B cell (primary cell): Measurements from ENCODE around the gene EPM2AIP1. TPM values are rescaled to one million over a fixed set of nuclear protein-coding genes. Genes with fewer than 3 reads are reported as not detected.
A peak's percentile ranks its signal among the peaks of the same experiment; 100 is the strongest.

Source experiments
- ATAC-seq: fragments of 200-7000 bp; cut with Tn5 transposase; one replicate; pipeline ENCODE4 v1.10.0; 2021; ENCODE audit warnings: low read depth, mild to moderate bottlenecking, moderate number of reproducible peaks, moderate library complexity
- CTCF ChIA-PET: fragments of 350-600 bp; sonication (Branson Sonifier 250); formaldehyde crosslinking; loops from one replicate; lab custom pipeline; 2021; ENCODE audit warnings: antibody characterized with exemption, inconsistent platforms; lab: Charles Lee
- POLR2A ChIA-PET: fragments of 350-600 bp; sonication (Branson Sonifier 250); formaldehyde crosslinking; loops from one replicate; lab custom pipeline; 2021; ENCODE audit warnings: antibody characterized with exemption; lab: Charles Lee
- DNase-seq: peaks from one replicate; pipeline ENCODE4 v3.0.0; 2013
- H2AFZ ChIP-seq: 2 replicates; pipeline ENCODE4 v1.6.1; 2012; ENCODE audit warnings: mild to moderate bottlenecking, low read depth, low read length; ENCODE audit not compliant: insufficient read depth, poor library complexity, severe bottlenecking
- H3K27ac ChIP-seq, 2 donors: 1 replicate in 1 of 2; 2 replicates in 1 of 2; pipeline ENCODE4 v1.5.1; 2012 to 2013; ENCODE audit warnings: low read length in 2 of 2, mild to moderate bottlenecking in 2 of 2, moderate library complexity in 1 of 2
- H3K27me3 ChIP-seq, 4 experiments: fragments of 200-600 bp in 1 of 4; sonication (generic) in 1 of 4; replicated peaks in 1 of 4; 1 replicate in 2 of 4; 2 replicates in 2 of 4; pipeline versions ENCODE4 v1.6.1 to v1.7.0; 2013 to 2016; ENCODE audit warnings: low read length in 3 of 4, mild to moderate bottlenecking in 2 of 4, mixed read lengths in 1 of 4, moderate library complexity in 1 of 4; ENCODE audit not compliant: insufficient read depth in 4 of 4, control insufficient read depth in 3 of 4; ENCODE audit errors: control extremely low read depth in 1 of 4
- H3K36me3 ChIP-seq, 2 experiments: replicated peaks in 1 of 2; 1 replicate in 1 of 2; 2 replicates in 1 of 2; pipeline versions ENCODE4 v1.6.1 to v1.7.1; 2013; ENCODE audit warnings: low read length in 1 of 2; ENCODE audit not compliant: insufficient read depth in 2 of 2, control insufficient read depth in 1 of 2; ENCODE audit errors: control extremely low read depth in 1 of 2, extremely low read depth in 1 of 2
- H3K4me1 ChIP-seq, 2 donors: fragments of 200-600 bp in 1 of 2; sonication (generic) in 1 of 2; 1 replicate in 1 of 2; 2 replicates in 1 of 2; pipeline versions ENCODE4 v1.5.1 to v1.6.1; 2013 to 2017; ENCODE audit warnings: low read length in 2 of 2; ENCODE audit not compliant: control insufficient read depth in 2 of 2, insufficient read depth in 2 of 2
- H3K4me2 ChIP-seq: replicated peaks from 2 replicates; pipeline ENCODE3; 2012; ENCODE audit warnings: mild to moderate bottlenecking, low read depth, low read length; ENCODE audit not compliant: poor library complexity, severe bottlenecking
- H3K4me3 ChIP-seq, 5 experiments: fragments of 200-600 bp in 1 of 5; sonication (generic) in 1 of 5; 1 replicate in 3 of 5; 2 replicates in 2 of 5; pipeline versions ENCODE4 v1.5.1 to v1.7.0; 2011 to 2016; ENCODE audit warnings: low read length in 4 of 5, mild to moderate bottlenecking in 4 of 5, low read depth in 2 of 5, control low read depth in 1 of 5, moderate library complexity in 1 of 5; ENCODE audit not compliant: insufficient read depth in 1 of 5; ENCODE audit errors: control extremely low read depth in 1 of 5, extremely low read depth in 1 of 5
- H3K79me2 ChIP-seq: fragments of 200-600 bp; sonication (generic); one replicate; pipeline ENCODE4 v1.6.0; 2016; ENCODE audit warnings: low read length; ENCODE audit not compliant: control insufficient read depth, insufficient read depth
- H3K9ac ChIP-seq: fragments of 200-600 bp; sonication (generic); 2 replicates; pipeline ENCODE4 v1.6.1; 2017; ENCODE audit warnings: mild to moderate bottlenecking, low read length, moderate library complexity
- H3K9me3 ChIP-seq, 3 donors: one replicate each; pipeline versions ENCODE4 v1.6.1 to v1.7.1; 2013; ENCODE audit warnings: low read length in 2 of 3; ENCODE audit not compliant: control insufficient read depth in 2 of 3, insufficient read depth in 1 of 3; ENCODE audit errors: control extremely low read depth in 1 of 3
- H4K20me1 ChIP-seq: 2 replicates; pipeline ENCODE4 v1.6.0; 2012; ENCODE audit warnings: mild to moderate bottlenecking, low read length; ENCODE audit not compliant: insufficient read depth, control insufficient read depth, poor library complexity, severe bottlenecking
- H3K27ac Mint-ChIP-seq: one replicate; pipeline ENCODE4 v1.8.0; 2021; ENCODE audit warnings: mixed read lengths
- H3K27me3 Mint-ChIP-seq: one replicate; pipeline ENCODE4 v1.8.0; 2021; ENCODE audit warnings: mixed read lengths
- H3K4me1 Mint-ChIP-seq: one replicate; pipeline ENCODE4 v1.8.0; 2021; ENCODE audit warnings: mixed read lengths
- H3K4me3 Mint-ChIP-seq: one replicate; pipeline ENCODE4 v1.8.0; 2021; ENCODE audit warnings: mixed read lengths
- H3K9me3 Mint-ChIP-seq: one replicate; pipeline ENCODE4 v1.8.0; 2022; ENCODE audit warnings: mixed read lengths; ENCODE audit not compliant: insufficient read depth
- CTCF ChIP-seq: fragments of 200-600 bp; IDR thresholded peaks from one replicate; pipeline ENCODE4 v1.8.0; 2022; ENCODE audit warnings: antibody characterized with exemption, mild to moderate bottlenecking
- EZH2 ChIP-seq: IDR thresholded peaks from 2 replicates; pipeline ENCODE4 v1.6.1; 2012; ENCODE audit warnings: borderline replicate concordance, low read depth, mild to moderate bottlenecking, moderate library complexity, low read length; ENCODE audit not compliant: insufficient read depth, poor library complexity, severe bottlenecking
- WGBS: methylation state at CpG from one replicate; pipeline ENCODE4 v1.1.5; 2013; ENCODE audit warnings: missing lambda C conversion rate; ENCODE audit not compliant: insufficient coverage; 5-methylcytosine and 5-hydroxymethylcytosine counted together
- intact Hi-C: fragments of 100-400 bp; cut with micrococcal nuclease; formaldehyde crosslinking; loops from one replicate; pipeline ENCODE4 v1.10.0; 2022
- polyA plus RNA-seq: library from polyadenylated mRNA; depleted of rRNA; stranded (reverse); fragments of >200 nt; gene quantifications from 2 replicates; pipeline ENCODE4 v1.2.3, GENCODE V29; 2012
- total RNA-seq, 2 donors: library from RNA; stranded (reverse); fragments of 120-200 nt in 1 of 2; gene quantifications; 1 replicate in 1 of 2; 2 replicates in 1 of 2; pipeline versions ENCODE4 v1.2.3 to v1.2.4, GENCODE V29; 2013 to 2022

The EPM2AIP1 gene
- total and polyA plus RNA-seq, 2 donors (not counting 1 experiment from before 2014, with no cell fraction given), result 13.5 to 42.4 TPM

- peak; percentile 86 for DNase-seq
- H3K9ac ChIP-seq, result peak within 1 kb of the TSS; percentile 93
- H3K4me1 Mint-ChIP-seq, result peaks cover 16% of the 10 kb centered on the region
- H4K20me1 ChIP-seq, result no peaks in the 10 kb centered on the region
- H3K27me3 ChIP-seq, result no peaks in the 10 kb centered on the region
- TF ChIP-seq EZH2 (no peak), CTCF (no peak)
- H3K36me3 ChIP-seq, result no peaks in the 10 kb centered on the region
- WGBS, result under 1% methylated on average over 68 of the region's 68 CpGs
- peak within 1 kb of the TSS; percentile 92 for H3K4me3 Mint-ChIP-seq
- peak; percentile 87 for ATAC-seq
- peak within 1 kb of the TSS; percentile 73 to 79 (median 76) for H3K4me3 ChIP-seq
- peak within 1 kb of the TSS; percentile 97 for H2AFZ ChIP-seq
- peak within 1 kb of the TSS in 1 of 2 donors; percentile 76 for H3K27ac ChIP-seq
- peaks cover 0 to 18% (median 11%) of the 10 kb centered on the region in 3 donors for H3K9me3 ChIP-seq
- POLR2A ChIA-PET, result interaction anchor here (0.7 to 2.2 kb wide), 12 partner anchors 10 to 53 kb away, joined by 3 to 14 read pairs (median 3); partner anchors contain the start of genes EPM2AIP1 and MLH1
- H3K27ac Mint-ChIP-seq, result peak within 1 kb of the TSS; percentile 92
- H3K9me3 Mint-ChIP-seq, result peaks cover 2% of the 10 kb centered on the region
- H3K79me2 ChIP-seq, result peaks cover 30% of the 10 kb centered on the region
- CTCF ChIA-PET, result interaction anchor here (0.9 to 4.4 kb wide), 15 partner anchors 9 to 76 kb away, joined by 3 to 42 read pairs (median 4); no protein-coding TSS in a partner anchor
- H3K27me3 Mint-ChIP-seq, result no peaks in the 10 kb centered on the region
- peaks cover 6 to 14% of the 10 kb centered on the region in 2 donors for H3K4me1 ChIP-seq
- H3K4me2 ChIP-seq, result peak within 1 kb of the TSS; percentile 99
- intact Hi-C loops, result loop anchor here (1.0 to 2.0 kb wide), 5 partner anchors 14 to 51 kb away; no protein-coding TSS in a partner anchor
Observed at GRCh38 chr3:36944641-36945270, 48.2 kb downstream of the EPM2AIP1 start, which contains the start of gene TRANK1. Gene TRANK1 (minus strand): TSS chr3:36945054. CDS start chr3:36944809, 245 bp downstream.
